HEK293T (cell line): ENCODE measurements around the gene MDH2.

Experiments used
- BHLHE40 ChIP-seq: fragments of 450-650 bp; IDR thresholded peaks from 2 replicates; pipeline ENCODE4 v1.6.1; 2016; ENCODE audit warnings: mild to moderate bottlenecking, moderate library complexity, borderline replicate concordance
- CTBP1 ChIP-seq: fragments of 450-650 bp; IDR thresholded peaks from 2 replicates; pipeline ENCODE4 v1.6.1; 2016; ENCODE audit warnings: borderline replicate concordance
- ELF4 ChIP-seq: fragments of 450-650 bp; IDR thresholded peaks from 2 replicates; pipeline ENCODE4 v1.6.1; 2017; ENCODE audit warnings: antibody characterized with exemption
- FOXK2 ChIP-seq: fragments of 450-650 bp; IDR thresholded peaks from 2 replicates; pipeline ENCODE4 v1.6.1; 2016; ENCODE audit warnings: mild to moderate bottlenecking
- NFRKB ChIP-seq: fragments of 450-650 bp; IDR thresholded peaks from 2 replicates; pipeline ENCODE4 v1.6.1; 2016; ENCODE audit warnings: mild to moderate bottlenecking, moderate library complexity
- PKNOX1 ChIP-seq: fragments of 450-650 bp; IDR thresholded peaks from 2 replicates; pipeline ENCODE4 v1.6.1; 2016
- SP1 ChIP-seq: fragments of 450-650 bp; IDR thresholded peaks from 2 replicates; pipeline ENCODE4 v1.6.1; 2017
- SUZ12 ChIP-seq: fragments of 450-650 bp; IDR thresholded peaks from 2 replicates; pipeline ENCODE4 v1.6.1; 2016; ENCODE audit warnings: mild to moderate bottlenecking
- TARDBP ChIP-seq: fragments of 450-650 bp; IDR thresholded peaks from 2 replicates; pipeline ENCODE4 v1.6.1; 2016
- ZNF384 ChIP-seq: fragments of 450-650 bp; IDR thresholded peaks from 2 replicates; pipeline ENCODE4 v1.6.1; 2016

GRCh38 chr7:76002139-76002538 is 45.8 kb upstream of the MDH2 start:
- TF ChIP-seq PKNOX1 = no peak
- no peak for TF ChIP-seq FOXK2
- TF ChIP-seq ZNF384 = no peak
- no peak for TF ChIP-seq ELF4
- no peak for TF ChIP-seq SP1
- TF ChIP-seq NFRKB = no peak
- no peak for TF ChIP-seq CTBP1
- TF ChIP-seq BHLHE40 = no peak
- TF ChIP-seq SUZ12 = no peak
- TF ChIP-seq TARDBP = no peak
